MCF 10A (cell line): ENCODE data around the gene PARK7. TPM values are rescaled to one million over a fixed set of nuclear protein-coding genes. Genes with fewer than 3 reads are reported as not detected.

Experiments used
- BruUV-seq: library from RNA; stranded (reverse); fragments of 400-500 nt; replicated peaks from 2 replicates; lab custom pipeline; 2021; lab: Mats Ljungman, UMichigan
- CTCF ChIA-PET: fragments of 300-600 bp; sonication (Branson Sonifier 250); formaldehyde crosslinking; extraction: SDS; loops from one replicate; lab custom pipeline; 2021; ENCODE audit warnings: antibody characterized with exemption, inconsistent platforms; lab: Yijun Ruan, JAX
- POLR2A ChIA-PET: fragments of 300-600, 350-650 bp; sonication (Branson Sonifier 250); formaldehyde crosslinking; extraction: SDS; loops from one replicate; lab custom pipeline; 2020; ENCODE audit warnings: antibody characterized with exemption, inconsistent platforms; lab: Yijun Ruan, JAX
- DNase-seq: peaks from one replicate; pipeline ENCODE4 v3.0.0-alpha.2; 2018; ENCODE audit not compliant: unreplicated experiment
- H3K27ac Mint-ChIP-seq: one replicate; pipeline ENCODE4 v1.8.0; 2022; ENCODE audit warnings: mild to moderate bottlenecking, low read depth, mixed read lengths; ENCODE audit not compliant: unreplicated experiment
- H3K27me3 Mint-ChIP-seq: one replicate; pipeline ENCODE4 v1.8.0; 2022; ENCODE audit warnings: mixed read lengths; ENCODE audit not compliant: insufficient read depth, unreplicated experiment
- H3K36me3 Mint-ChIP-seq: one replicate; pipeline ENCODE4 v1.8.0; 2022; ENCODE audit warnings: mild to moderate bottlenecking, moderate library complexity, mixed read lengths; ENCODE audit not compliant: insufficient read depth, unreplicated experiment
- H3K4me1 Mint-ChIP-seq: one replicate; pipeline ENCODE4 v1.8.0; 2022; ENCODE audit warnings: mixed read lengths; ENCODE audit not compliant: insufficient read depth, unreplicated experiment
- H3K4me3 Mint-ChIP-seq: one replicate; pipeline ENCODE4 v1.8.0; 2022; ENCODE audit warnings: mild to moderate bottlenecking, moderate library complexity, mixed read lengths; ENCODE audit not compliant: unreplicated experiment
- H3K9me3 Mint-ChIP-seq: one replicate; pipeline ENCODE4 v1.8.0; 2022; ENCODE audit warnings: mixed read lengths; ENCODE audit not compliant: unreplicated experiment
- intact Hi-C: fragments of 100-400 bp; cut with micrococcal nuclease; formaldehyde crosslinking; loops from 2 replicates; pipeline ENCODE4 v1.14.1; 2022
- total RNA-seq: library from RNA; stranded (reverse); gene quantifications from 2 replicates; pipeline ENCODE4 v1.2.3, GENCODE V29; 2022
- TF ChIP-seq, protein P1 (sequence below): fragments of 200-600 bp; IDR thresholded peaks from one replicate; pipeline ENCODE4 v1.8.0; 2022; ENCODE audit warnings: antibody characterized with exemption, mild to moderate bottlenecking; ENCODE audit not compliant: unreplicated experiment

Gene PARK7
- total RNA-seq, 1 experiment from 2014 or later, result 419 TPM

DNA sequence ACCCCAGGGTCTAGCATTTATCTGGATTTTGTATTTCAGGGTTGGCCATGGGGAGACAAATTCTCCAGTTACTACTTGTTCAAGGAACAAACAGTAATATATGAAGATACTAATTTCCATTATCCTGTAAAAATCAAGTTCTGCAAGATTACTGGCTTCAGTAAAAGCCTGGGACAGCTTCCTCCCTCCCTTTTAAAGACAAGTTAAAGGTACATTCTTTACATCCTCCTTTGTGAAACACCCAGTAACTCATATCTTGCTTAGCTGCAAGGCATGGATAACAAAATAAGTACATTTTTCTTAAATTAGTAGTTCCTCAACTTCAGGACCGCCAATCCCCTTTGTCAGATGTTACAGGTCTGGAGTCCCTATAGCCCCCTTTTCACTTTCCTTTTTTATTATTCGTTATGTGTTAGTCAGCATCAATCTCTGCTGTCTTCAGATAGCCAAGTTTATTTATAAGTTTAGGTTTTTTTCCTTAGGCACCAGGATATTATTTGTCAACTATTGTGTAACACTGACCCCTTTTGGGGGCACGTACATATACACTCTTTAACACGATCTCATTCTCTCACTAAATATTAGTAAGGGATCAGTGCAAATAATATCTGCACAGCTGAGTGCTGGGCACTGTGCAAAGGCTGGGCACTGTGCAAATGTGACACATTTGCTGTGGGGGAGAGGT lies 54.8 kb downstream of the PARK7 start:
- no TSS peak for BruUV-seq
- Mint-ChIP-seq H3K4me3 (peak overlapping the region; percentile 88), H3K9me3 (no peaks in the 10 kb centered on the region), H3K27ac (peak overlapping the region; percentile 82), H3K27me3 (no peaks in the 10 kb centered on the region), H3K4me1 (peaks cover 73% of the 10 kb centered on the region), H3K36me3 (peaks cover 97% of the 10 kb centered on the region)
- no peak for DNase-seq
- POLR2A ChIA-PET, result interaction anchor here (0.7 to 9.2 kb wide), 34 partner anchors 9 to 871 kb away, joined by 3 to 256 read pairs (median 7); partner anchors contain the start of genes ERRFI1 and PARK7
- CTCF ChIA-PET, result interaction anchor here (0.6 to 4.8 kb wide), 15 partner anchors 11 to 384 kb away, joined by 3 to 32 read pairs (median 3); no protein-coding TSS in a partner anchor
- TF ChIP-seq, protein P1, sequence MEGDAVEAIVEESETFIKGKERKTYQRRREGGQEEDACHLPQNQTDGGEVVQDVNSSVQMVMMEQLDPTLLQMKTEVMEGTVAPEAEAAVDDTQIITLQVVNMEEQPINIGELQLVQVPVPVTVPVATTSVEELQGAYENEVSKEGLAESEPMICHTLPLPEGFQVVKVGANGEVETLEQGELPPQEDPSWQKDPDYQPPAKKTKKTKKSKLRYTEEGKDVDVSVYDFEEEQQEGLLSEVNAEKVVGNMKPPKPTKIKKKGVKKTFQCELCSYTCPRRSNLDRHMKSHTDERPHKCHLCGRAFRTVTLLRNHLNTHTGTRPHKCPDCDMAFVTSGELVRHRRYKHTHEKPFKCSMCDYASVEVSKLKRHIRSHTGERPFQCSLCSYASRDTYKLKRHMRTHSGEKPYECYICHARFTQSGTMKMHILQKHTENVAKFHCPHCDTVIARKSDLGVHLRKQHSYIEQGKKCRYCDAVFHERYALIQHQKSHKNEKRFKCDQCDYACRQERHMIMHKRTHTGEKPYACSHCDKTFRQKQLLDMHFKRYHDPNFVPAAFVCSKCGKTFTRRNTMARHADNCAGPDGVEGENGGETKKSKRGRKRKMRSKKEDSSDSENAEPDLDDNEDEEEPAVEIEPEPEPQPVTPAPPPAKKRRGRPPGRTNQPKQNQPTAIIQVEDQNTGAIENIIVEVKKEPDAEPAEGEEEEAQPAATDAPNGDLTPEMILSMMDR, result no peak
- intact Hi-C loops, result loop anchor here (5.0 kb wide), 1 partner anchor 34 kb away; no protein-coding TSS in a partner anchor

DNA sequence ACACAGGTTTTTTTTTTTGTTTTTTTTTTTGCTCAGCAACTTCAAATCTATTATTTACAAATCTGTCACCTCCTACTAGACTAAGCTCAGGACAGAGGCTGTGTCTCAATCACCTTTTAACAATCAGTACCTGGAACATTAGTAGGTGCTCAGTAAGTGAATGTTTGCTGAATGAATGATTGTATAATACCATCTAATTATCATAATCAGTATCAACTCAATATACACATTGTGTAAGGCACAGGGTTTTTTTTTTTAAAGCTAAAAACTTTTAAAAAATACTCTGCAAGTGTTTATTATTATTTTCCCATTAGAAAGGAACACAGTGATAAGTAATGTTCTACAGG lies 55.4 kb downstream of the PARK7 start:
- TF ChIP-seq, protein P1, result no peak
- Mint-ChIP-seq H3K27me3 (no peaks in the 10 kb centered on the region), H3K27ac (peak overlapping the region; percentile 82), H3K36me3 (peaks cover 97% of the 10 kb centered on the region), H3K4me3 (peak overlapping the region; percentile 88), H3K9me3 (no peaks in the 10 kb centered on the region), H3K4me1 (peaks cover 78% of the 10 kb centered on the region)
- no TSS peak for BruUV-seq
- no peak for DNase-seq
- ChIA-PET CTCF (interaction anchor here (0.6 to 4.8 kb wide), 12 partner anchors 11 to 384 kb away, joined by 3 to 30 read pairs (median 3); no protein-coding TSS in a partner anchor), POLR2A (interaction anchor here (0.7 to 9.2 kb wide), 29 partner anchors 9 to 871 kb away, joined by 3 to 256 read pairs (median 8); partner anchors contain the start of genes ERRFI1 and PARK7)
- intact Hi-C loops, result loop anchor here (5.0 kb wide), 1 partner anchor 35 kb away; no protein-coding TSS in a partner anchor

DNA sequence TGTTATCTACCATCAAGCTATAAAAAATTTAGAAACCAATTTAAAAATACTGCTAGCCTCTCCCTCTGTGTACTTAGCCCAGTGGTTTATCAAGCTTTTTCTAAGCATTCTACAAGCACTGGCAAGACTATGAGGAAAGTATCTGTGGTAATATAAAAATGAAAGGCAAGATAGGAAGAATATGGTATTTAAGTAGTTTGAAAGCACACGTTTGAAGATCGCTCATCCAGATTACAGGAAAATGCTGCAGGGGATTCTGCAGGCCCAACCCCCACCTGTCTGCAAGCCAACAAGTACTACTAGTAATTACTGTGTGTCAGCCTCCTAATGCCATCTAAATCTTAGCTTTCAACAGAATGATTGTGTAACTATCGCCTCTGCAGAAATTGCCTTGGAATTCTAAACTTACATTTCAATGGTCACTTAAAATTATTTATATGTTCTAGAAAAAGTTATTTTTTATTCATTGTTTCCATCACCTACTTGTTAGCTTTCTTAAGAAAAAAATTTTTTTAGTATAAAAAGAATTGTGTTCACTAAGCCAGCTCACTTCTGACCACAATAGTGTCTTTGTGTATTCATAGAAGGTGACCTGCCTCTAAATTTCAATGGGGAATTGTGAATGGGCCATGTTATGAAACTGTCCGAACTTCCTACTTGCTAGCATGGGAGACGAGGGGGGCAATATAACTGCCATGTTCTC lies 56.1 kb downstream of the PARK7 start:
- Mint-ChIP-seq H3K27me3 (no peaks in the 10 kb centered on the region), H3K27ac (peak overlapping the region; percentile 82), H3K4me1 (peaks cover 77% of the 10 kb centered on the region), H3K4me3 (peak overlapping the region; percentile 88), H3K36me3 (peaks cover 97% of the 10 kb centered on the region), H3K9me3 (no peaks in the 10 kb centered on the region)
- TF ChIP-seq, protein P1, result no peak
- no TSS peak for BruUV-seq
- ChIA-PET CTCF (interaction anchor here (0.6 to 4.8 kb wide), 16 partner anchors 10 to 333 kb away, joined by 3 to 30 read pairs (median 3); no protein-coding TSS in a partner anchor), POLR2A (interaction anchor here (0.6 to 9.2 kb wide), 43 partner anchors 7 to 333 kb away, joined by 3 to 256 read pairs (median 6); partner anchors contain the start of genes ERRFI1 and PARK7)
- peak; percentile 80 for DNase-seq
- intact Hi-C loops, result loop anchor here (5.0 kb wide), 1 partner anchor 35 kb away; no protein-coding TSS in a partner anchor
